ENCODE measurements around the gene ZCCHC13.

- TF ChIP-seq CTCF (IDR thresholded peaks at IDR 0.05): no peak
- no peak for TF ChIP-seq POLR2A (IDR thresholded peaks at IDR 0.05)
Measured at GRCh38 chrX:74284391-74284952, 19.5 kb upstream of the ZCCHC13 start.
